GM12874 (cell line): Measurements from ENCODE around the gene PPP2R3C.

Source experiments
- TF ChIP-seq, protein P1 (sequence below): IDR thresholded peaks from 2 replicates; pipeline ENCODE4 v1.5.1; 2011; ENCODE audit warnings: low read depth, mild to moderate bottlenecking, control low read depth, low read length, moderate library complexity; ENCODE audit not compliant: insufficient read depth

The PPP2R3C gene

DNA sequence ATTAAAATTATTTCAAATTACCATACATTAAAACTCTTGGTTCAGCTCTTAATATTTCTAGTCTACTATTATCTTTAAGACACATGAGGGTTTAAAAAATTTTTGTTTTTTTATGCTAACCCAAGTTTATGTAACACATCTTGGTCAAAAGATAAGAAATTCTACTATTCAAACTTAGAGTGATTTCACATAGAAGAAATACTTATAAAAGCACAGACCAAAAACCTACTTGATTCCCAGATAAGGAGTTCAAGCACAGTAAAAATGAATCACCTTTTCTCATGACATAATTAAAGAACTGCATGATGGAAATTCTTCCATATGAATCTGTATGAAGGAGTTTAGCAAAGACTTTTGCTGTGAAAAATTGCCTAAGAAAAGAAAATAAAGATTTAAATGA is 13.9 kb downstream of the PPP2R3C start:
- TF ChIP-seq, protein P1, sequence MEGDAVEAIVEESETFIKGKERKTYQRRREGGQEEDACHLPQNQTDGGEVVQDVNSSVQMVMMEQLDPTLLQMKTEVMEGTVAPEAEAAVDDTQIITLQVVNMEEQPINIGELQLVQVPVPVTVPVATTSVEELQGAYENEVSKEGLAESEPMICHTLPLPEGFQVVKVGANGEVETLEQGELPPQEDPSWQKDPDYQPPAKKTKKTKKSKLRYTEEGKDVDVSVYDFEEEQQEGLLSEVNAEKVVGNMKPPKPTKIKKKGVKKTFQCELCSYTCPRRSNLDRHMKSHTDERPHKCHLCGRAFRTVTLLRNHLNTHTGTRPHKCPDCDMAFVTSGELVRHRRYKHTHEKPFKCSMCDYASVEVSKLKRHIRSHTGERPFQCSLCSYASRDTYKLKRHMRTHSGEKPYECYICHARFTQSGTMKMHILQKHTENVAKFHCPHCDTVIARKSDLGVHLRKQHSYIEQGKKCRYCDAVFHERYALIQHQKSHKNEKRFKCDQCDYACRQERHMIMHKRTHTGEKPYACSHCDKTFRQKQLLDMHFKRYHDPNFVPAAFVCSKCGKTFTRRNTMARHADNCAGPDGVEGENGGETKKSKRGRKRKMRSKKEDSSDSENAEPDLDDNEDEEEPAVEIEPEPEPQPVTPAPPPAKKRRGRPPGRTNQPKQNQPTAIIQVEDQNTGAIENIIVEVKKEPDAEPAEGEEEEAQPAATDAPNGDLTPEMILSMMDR: no peak

DNA sequence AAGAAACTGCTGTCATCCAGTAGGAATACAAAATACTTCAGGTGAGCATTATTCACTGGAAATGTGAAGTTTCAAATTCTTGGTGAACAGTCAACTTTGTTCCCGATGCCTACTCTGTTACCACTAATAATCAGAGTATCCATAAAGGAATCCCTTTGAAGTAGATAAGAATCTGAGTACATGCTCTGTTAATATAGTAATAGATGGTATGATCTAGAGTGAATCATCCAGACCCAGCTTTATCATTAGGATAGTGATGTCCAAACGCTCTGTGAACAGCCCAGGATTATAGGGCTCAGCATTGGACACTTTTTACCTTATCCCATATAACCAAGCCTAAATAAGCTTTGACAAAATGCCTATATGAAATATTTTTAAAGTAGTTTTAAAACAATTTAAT is 33.3 kb downstream of the PPP2R3C start:
- TF ChIP-seq, protein P1: no peak

DNA sequence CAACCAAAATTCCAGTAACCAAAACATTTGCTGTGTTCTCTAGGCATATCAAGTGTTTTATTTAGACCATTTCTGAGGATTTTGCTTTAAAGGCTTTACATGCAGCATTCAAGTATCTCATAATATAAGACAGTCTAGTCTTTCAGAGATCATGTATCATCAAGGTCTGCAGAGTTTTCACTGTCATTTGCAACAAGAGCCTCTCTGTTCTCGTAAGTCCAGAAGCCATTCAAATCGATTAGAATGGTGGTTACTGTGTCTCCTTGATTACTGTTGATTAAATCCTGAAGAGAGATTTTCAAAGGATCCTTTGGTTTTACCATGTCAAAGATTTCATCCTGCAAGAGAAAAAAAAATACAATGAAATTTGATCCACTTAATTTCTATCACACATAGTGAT is 36.3 kb downstream of the PPP2R3C start:
- TF ChIP-seq, protein P1: no peak

DNA sequence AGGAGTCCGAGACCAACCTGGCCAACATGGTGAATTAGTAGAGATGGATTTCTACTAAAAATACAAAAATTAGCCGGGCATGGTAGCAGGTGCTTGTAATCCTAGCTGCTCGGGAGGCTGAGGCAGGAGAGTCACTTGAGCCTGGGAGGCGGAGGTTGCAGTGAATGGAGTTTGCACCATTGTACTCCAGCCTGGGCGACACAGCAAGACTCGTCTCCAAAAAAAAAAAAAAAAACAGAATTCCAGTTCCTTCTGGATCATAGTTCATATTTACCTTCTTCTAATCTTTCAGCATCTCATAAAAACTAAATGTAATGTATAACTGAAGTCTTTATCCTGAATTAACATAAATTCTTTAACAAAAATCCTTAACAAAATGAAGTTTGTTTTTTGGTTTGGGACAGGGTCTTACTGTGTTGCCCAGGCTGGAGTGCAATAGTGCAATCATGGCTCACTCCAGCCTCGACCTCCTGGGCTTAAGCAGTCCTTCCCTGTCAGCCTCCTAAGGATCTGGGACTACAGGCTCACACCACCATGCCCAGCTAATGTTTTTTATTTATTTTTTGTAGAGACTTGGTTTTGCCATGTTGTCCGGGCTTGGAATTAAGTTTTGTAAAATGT is 38.1 kb downstream of the PPP2R3C start:
- TF ChIP-seq, protein P1: no peak

DNA sequence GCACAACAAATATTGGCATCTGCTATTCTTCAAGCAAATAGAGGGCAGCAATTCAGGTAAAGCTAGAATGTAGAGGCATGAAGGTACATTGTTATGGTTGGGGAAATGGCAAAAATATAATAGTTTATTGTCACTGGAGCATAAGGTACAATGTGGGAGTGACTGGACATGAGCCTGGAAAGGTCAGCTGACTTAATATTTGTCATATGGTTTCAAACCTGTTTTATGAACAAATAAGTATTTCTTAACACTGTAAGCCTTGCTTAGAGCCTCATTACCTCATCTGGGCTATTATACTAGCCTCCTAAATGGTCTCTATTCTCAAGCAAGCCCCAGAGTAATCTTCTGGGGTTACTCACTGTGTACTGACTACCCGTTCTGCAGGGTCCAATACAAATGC is 42.0 kb downstream of the PPP2R3C start:
- TF ChIP-seq, protein P1: no peak

DNA sequence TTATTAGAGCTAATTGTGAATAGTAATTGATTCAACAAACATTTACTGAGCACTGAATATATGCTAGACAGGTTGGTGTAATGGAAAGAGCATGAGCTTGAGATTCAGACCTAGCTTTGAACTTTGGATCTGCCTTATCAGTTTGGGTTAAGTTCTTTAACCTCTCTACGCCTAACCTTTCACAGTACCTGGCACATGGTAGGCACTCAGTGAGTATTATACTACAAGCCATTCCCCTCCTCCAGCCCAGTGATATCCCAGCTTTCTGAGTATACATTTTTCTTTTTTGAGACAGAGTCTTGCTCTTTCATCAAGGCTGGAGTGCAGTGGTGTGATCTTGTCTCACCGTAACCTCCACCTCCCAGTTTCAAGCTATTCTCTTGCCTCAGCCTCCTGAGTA is 43.7 kb downstream of the PPP2R3C start:
- TF ChIP-seq, protein P1: no peak

DNA sequence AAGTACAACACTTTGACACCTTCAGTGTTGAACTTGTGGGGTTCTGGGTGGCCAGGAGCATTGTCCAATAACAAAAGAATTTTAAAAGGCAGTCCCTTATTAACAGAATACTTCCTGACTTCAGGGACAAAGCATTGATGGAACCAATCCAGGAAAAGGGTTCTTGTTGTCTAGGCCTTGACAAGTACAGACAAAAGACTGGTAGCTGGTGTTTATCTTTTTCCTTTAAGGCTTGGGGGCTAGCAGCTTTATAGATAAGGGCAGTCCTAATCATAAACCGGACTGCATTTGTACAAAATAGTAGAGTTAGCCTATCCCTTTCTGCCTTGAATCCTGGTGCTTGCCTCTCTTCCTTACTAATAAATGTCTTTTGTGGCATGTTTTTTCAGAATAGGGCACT is 48.3 kb downstream of the PPP2R3C start:
- TF ChIP-seq, protein P1: no peak
